HCT116 (cell line): Measurements from ENCODE around the gene ADCY1. TPM values are rescaled to one million over a fixed set of nuclear protein-coding genes. Genes with fewer than 3 reads are reported as not detected.

Source experiments
- ATAC-seq: fragments of 200-7000 bp; cut with Tn5 transposase; 2 replicates; pipeline ENCODE4 v1.9.1; 2020; ENCODE audit warnings: mild to moderate bottlenecking, moderate library complexity
- BruUV-seq: library from RNA; stranded (reverse); fragments of 400-500 nt; replicated peaks from 2 replicates; lab custom pipeline; 2021; lab: Mats Ljungman, UMichigan
- CTCF ChIA-PET: fragments of 300-600 bp; sonication (Branson Sonifier 250); formaldehyde crosslinking; loops from one replicate; lab custom pipeline; 2021; ENCODE audit warnings: antibody characterized with exemption; lab: Charles Lee
- POLR2A ChIA-PET: fragments of 300-600, 350-600 bp; sonication (Branson Sonifier 250); formaldehyde crosslinking; loops from one replicate; lab custom pipeline; 2021; ENCODE audit warnings: antibody characterized with exemption; lab: Charles Lee
- RAD21 ChIA-PET, 2 experiments: fragments of 300-600 bp; sonication (Branson Sonifier 250); formaldehyde crosslinking; loops; one replicate each; lab custom pipeline; 2023; ENCODE audit warnings: low total read pairs in 2 of 2; ENCODE audit not compliant: uncharacterized antibody in 2 of 2, unreplicated experiment in 2 of 2, low non-redundant PET in 1 of 2; lab: Charles Lee
- DNase-seq: peaks from one replicate; pipeline ENCODE4 v3.0.0-alpha.2; 2010; ENCODE audit warnings: low read depth, low spot score
- H2AFZ ChIP-seq: fragments of 200-600 bp; shearing (Covaris generic), sonication (generic); 2 replicates; pipeline ENCODE4 v1.6.1; 2017; ENCODE audit warnings: low read depth, mixed run types, mixed read lengths, antibody characterized with exemption, low read length; ENCODE audit not compliant: poor library complexity, severe bottlenecking
- H3K27ac ChIP-seq: 2 replicates; pipeline ENCODE4 v1.5.1; 2012; ENCODE audit warnings: low read depth, low read length
- H3K27me3 ChIP-seq: fragments of 200-600 bp; sonication (generic); 2 replicates; pipeline ENCODE4 v1.6.1; 2016; ENCODE audit warnings: mixed run types, low read length, mixed read lengths; ENCODE audit not compliant: insufficient read depth
- H3K36me3 ChIP-seq, 2 experiments: fragments of 200-500 bp in 1 of 2; fragments of 200-600 bp in 1 of 2; sonication (Bioruptor generic) in 1 of 2; sonication (generic) in 1 of 2; 2 replicates each; pipeline versions ENCODE4 v1.5.1 to v1.6.1; 2014 to 2016; ENCODE audit warnings: low read length in 2 of 2, inconsistent platforms in 1 of 2, mixed read lengths in 1 of 2, mixed run types in 1 of 2; ENCODE audit not compliant: insufficient read depth in 2 of 2, control insufficient read depth in 1 of 2
- H3K4me1 ChIP-seq, 2 experiments: fragments of 200-600 bp in 1 of 2; sonication (generic) in 1 of 2; 2 replicates each; pipeline versions ENCODE4 v1.5.1 to v1.6.1; 2012 to 2017; ENCODE audit warnings: low read length in 2 of 2, inconsistent platforms in 1 of 2, mild to moderate bottlenecking in 1 of 2, mixed read lengths in 1 of 2, mixed run types in 1 of 2, moderate library complexity in 1 of 2; ENCODE audit not compliant: insufficient read depth in 2 of 2, control insufficient read depth in 1 of 2
- H3K4me2 ChIP-seq: fragments of 200-600 bp; sonication (generic); 2 replicates; pipeline ENCODE4 v1.6.1; 2017; ENCODE audit warnings: mixed run types, low read length, mixed read lengths
- H3K4me3 ChIP-seq, 2 experiments: fragments of 200-600 bp in 1 of 2; sonication (generic) in 1 of 2; replicated peaks in 1 of 2; 2 replicates each; pipeline ENCODE4 v1.5.1; 2011 to 2016; ENCODE audit warnings: low read length in 2 of 2, control low read depth in 1 of 2, low read depth in 1 of 2, mild to moderate bottlenecking in 1 of 2, mixed read lengths in 1 of 2, mixed run types in 1 of 2
- H3K79me2 ChIP-seq: fragments of 200-600 bp; sonication (generic); 2 replicates; pipeline ENCODE4 v1.6.1; 2017; ENCODE audit warnings: mild to moderate bottlenecking, mixed run types, low read length, moderate library complexity, mixed read lengths; ENCODE audit not compliant: insufficient read depth
- H3K9ac ChIP-seq: fragments of 200-600 bp; sonication (generic); 2 replicates; pipeline ENCODE4 v1.6.1; 2016; ENCODE audit warnings: low read length, mixed read lengths
- H3K9me2 ChIP-seq: fragments of 200-600 bp; sonication (generic), shearing (Covaris generic); 2 replicates; pipeline ENCODE4 v1.6.1; 2017; ENCODE audit warnings: mixed run types, mild to moderate bottlenecking, moderate library complexity; ENCODE audit not compliant: insufficient read depth
- H3K9me3 ChIP-seq, 2 experiments: fragments of 200-500 bp in 1 of 2; fragments of 200-600 bp in 1 of 2; sonication (Bioruptor generic) in 1 of 2; sonication (generic) in 1 of 2; 2 replicates each; pipeline ENCODE4 v1.6.1; 2014 to 2017; ENCODE audit warnings: low read length in 2 of 2, mixed read lengths in 2 of 2, inconsistent platforms in 1 of 2, low read depth in 1 of 2, mild to moderate bottlenecking in 1 of 2, mixed run types in 1 of 2, moderate library complexity in 1 of 2; ENCODE audit not compliant: control insufficient read depth in 1 of 2, insufficient read depth in 1 of 2
- H4K20me1 ChIP-seq: fragments of 200-600 bp; sonication (generic), shearing (Covaris generic); 2 replicates; pipeline ENCODE4 v1.6.1; 2017; ENCODE audit warnings: mixed run types, mild to moderate bottlenecking, moderate library complexity; ENCODE audit not compliant: insufficient read depth
- CEBPB ChIP-seq: IDR thresholded peaks from 2 replicates; pipeline ENCODE4 v1.6.1; 2012; ENCODE audit warnings: low read depth
- EGR1 ChIP-seq: IDR thresholded peaks from 2 replicates; pipeline ENCODE4 v1.6.1; 2012; ENCODE audit warnings: low read depth
- EZH2 ChIP-seq: fragments of 200-600 bp; sonication (generic); IDR thresholded peaks from 2 replicates; pipeline ENCODE4 v1.6.1; 2017; ENCODE audit warnings: antibody characterized with exemption, mixed run types
- EZH2phosphoT487 ChIP-seq: fragments of 200-600 bp; IDR thresholded peaks from 2 replicates; pipeline ENCODE4 v1.6.1; 2018; ENCODE audit warnings: antibody characterized with exemption, borderline replicate concordance
- FOSL1 ChIP-seq: IDR thresholded peaks from 2 replicates; pipeline ENCODE4 v1.6.1; 2012; ENCODE audit warnings: low read depth
- POLR2AphosphoS5 ChIP-seq: IDR thresholded peaks from 2 replicates; pipeline ENCODE4 v1.6.1; 2011; ENCODE audit warnings: mild to moderate bottlenecking, low read depth, low read length, moderate library complexity
- RAD21 ChIP-seq: IDR thresholded peaks from 2 replicates; pipeline ENCODE4 v1.6.1; 2012; ENCODE audit warnings: low read depth, mild to moderate bottlenecking
- TCF7L2 ChIP-seq: IDR thresholded peaks from 2 replicates; pipeline ENCODE4 v1.7.0; 2011; ENCODE audit warnings: borderline replicate concordance, inconsistent platforms; ENCODE audit not compliant: insufficient read depth, insufficient read length; ENCODE audit errors: extremely low read depth
- YY1 ChIP-seq: IDR thresholded peaks from 2 replicates; pipeline ENCODE4 v1.6.1; 2011; ENCODE audit warnings: low read length, low read depth, moderate library complexity, mild to moderate bottlenecking; ENCODE audit not compliant: insufficient replicate concordance; ENCODE audit errors: extremely low read depth
- intact Hi-C: fragments of 100-400 bp; cut with micrococcal nuclease; formaldehyde crosslinking; loops from 2 replicates; pipeline ENCODE4 v1.10.0; 2022
- total RNA-seq: library from RNA; stranded (reverse); gene quantifications from one replicate; pipeline ENCODE4 v1.2.1, GENCODE V29; 2021; ENCODE audit not compliant: unreplicated experiment
- TF ChIP-seq, protein P1 (sequence below): IDR thresholded peaks from 2 replicates; pipeline ENCODE4 v1.6.1; 2011; ENCODE audit warnings: mild to moderate bottlenecking, low read length, moderate library complexity; ENCODE audit not compliant: insufficient replicate concordance; ENCODE audit errors: extremely low read depth
- TF ChIP-seq, protein P2 (sequence below): IDR thresholded peaks from 2 replicates; pipeline ENCODE4 v1.6.1; 2012

The ADCY1 gene
- total RNA-seq, 1 experiment from 2014 or later: 0.05 TPM

DNA sequence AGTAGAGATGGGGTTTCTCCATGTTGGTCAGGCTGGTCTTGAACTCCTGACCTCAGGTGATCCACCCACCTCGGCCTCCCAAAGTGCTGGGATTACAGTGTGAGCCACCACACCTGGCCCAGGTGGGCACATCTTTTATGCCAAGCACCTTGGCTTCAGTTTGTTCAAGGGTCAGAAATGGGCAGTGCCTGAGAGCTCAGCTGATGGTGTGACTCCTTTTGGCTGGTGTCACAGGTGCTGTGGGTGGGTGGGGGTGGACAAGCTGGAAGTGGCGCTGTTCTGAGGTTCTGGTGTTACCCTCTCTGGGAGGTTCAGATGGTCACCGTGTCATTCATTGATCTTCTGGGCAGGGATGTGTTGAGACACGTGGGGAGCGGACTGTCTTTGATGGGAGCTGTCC is 11.5 kb downstream of the ADCY1 start (continued):
- TF ChIP-seq YY1: no peak
- TF ChIP-seq POLR2AphosphoS5: no peak
- TF ChIP-seq, protein P1, sequence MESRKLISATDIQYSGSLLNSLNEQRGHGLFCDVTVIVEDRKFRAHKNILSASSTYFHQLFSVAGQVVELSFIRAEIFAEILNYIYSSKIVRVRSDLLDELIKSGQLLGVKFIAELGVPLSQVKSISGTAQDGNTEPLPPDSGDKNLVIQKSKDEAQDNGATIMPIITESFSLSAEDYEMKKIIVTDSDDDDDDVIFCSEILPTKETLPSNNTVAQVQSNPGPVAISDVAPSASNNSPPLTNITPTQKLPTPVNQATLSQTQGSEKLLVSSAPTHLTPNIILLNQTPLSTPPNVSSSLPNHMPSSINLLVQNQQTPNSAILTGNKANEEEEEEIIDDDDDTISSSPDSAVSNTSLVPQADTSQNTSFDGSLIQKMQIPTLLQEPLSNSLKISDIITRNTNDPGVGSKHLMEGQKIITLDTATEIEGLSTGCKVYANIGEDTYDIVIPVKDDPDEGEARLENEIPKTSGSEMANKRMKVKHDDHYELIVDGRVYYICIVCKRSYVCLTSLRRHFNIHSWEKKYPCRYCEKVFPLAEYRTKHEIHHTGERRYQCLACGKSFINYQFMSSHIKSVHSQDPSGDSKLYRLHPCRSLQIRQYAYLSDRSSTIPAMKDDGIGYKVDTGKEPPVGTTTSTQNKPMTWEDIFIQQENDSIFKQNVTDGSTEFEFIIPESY: no peak
- TF ChIP-seq EZH2phosphoT487: no peak
- TF ChIP-seq RAD21: no peak
- TF ChIP-seq, protein P2, sequence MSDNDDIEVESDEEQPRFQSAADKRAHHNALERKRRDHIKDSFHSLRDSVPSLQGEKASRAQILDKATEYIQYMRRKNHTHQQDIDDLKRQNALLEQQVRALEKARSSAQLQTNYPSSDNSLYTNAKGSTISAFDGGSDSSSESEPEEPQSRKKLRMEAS: no peak
- no peak for TF ChIP-seq TCF7L2
- no peak for TF ChIP-seq FOSL1
- no peak for TF ChIP-seq EZH2
- TF ChIP-seq, all 23 proteins: peak for 0

DNA sequence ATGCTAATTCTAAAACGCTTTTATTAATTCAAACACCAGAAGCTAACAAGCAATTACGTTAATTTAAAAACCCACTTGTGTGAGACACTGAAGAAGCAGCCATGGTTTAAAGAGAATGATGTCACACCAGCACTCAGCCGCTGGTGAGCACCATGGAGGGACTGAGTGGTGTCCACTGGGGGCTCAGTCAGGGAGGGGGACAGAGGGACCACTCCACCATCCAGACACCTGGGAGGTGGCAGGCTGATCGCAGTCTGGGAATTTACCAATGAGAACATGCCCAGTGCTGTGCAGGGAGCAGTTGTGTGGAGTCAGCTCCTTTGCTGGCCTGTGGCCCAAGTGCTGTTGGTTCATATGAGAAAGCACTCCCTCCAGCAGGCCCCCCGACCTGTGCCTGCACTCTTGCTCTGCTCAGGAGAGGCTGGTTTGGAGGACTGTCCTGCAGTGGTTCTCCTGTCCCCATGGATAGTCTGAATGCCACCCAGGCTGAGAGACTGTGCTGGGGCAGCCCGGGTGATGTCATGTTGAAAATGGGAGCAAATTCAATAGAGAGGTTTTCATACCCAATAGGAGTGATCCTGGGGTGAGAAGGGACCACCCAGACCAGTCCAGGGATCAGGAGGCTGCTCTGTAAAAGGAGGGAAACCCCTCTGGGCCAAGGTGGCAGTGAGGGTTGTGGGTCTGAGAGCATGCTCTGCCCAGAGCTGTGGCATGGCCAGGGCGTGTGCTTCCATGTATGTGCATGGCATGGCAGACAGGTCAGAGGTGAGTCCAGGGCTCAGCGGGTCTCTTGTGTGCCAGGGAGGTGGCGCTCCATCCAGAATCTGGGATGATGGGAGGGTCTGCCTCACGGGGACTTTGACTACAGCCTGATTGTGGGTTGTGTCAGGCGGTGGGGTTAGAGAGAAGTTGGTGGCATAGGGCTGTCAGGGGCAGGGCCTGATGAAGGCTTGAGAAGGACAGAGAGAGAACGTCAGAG is 12.7 kb downstream of the ADCY1 start:
- POLR2A ChIA-PET: no interaction called here
- H3K9ac ChIP-seq: no peak overlapping the region
- no peak overlapping the region for H3K4me2 ChIP-seq
- CTCF ChIA-PET: no interaction called here
- TF ChIP-seq CEBPB: no peak
- no peak for TF ChIP-seq EGR1
- TF ChIP-seq POLR2AphosphoS5: no peak
- BruUV-seq: no TSS peak
- no peak for ATAC-seq
- no peaks in the 10 kb centered on the region for H3K9me3 ChIP-seq
- H4K20me1 ChIP-seq: no peaks in the 10 kb centered on the region
- H3K79me2 ChIP-seq: no peaks in the 10 kb centered on the region
- RAD21 ChIA-PET: no interaction called here
- 0 out of 2 replicates have a peak, but pooled peaks cover 3% of the 10 kb centered on the region for H3K27me3 ChIP-seq
- DNase-seq: no peak
- no peaks in the 10 kb centered on the region for H3K4me1 ChIP-seq
- intact Hi-C loops: no loop called here
- H3K36me3 ChIP-seq: no peaks in the 10 kb centered on the region
- H2AFZ ChIP-seq: no peak overlapping the region
- H3K9me2 ChIP-seq: no peaks in the 10 kb centered on the region
- no peak overlapping the region for H3K4me3 ChIP-seq
- H3K27ac ChIP-seq: no peak overlapping the region
